GM18505 (cell line): ENCODE data around the gene SLC39A8.

Experiments
- ATAC-seq: cut with Tn5 transposase; IDR thresholded peaks from one replicate; pipeline ENCODE4 v1.9.1; 2021; ENCODE audit not compliant: unreplicated experiment
- POLR2A ChIP-seq: IDR thresholded peaks from 4 replicates; pipeline ENCODE4 v1.6.1; 2011; ENCODE audit warnings: borderline replicate concordance; ENCODE audit not compliant: insufficient read depth, insufficient read length; ENCODE audit errors: extremely low read depth

The SLC39A8 gene

DNA sequence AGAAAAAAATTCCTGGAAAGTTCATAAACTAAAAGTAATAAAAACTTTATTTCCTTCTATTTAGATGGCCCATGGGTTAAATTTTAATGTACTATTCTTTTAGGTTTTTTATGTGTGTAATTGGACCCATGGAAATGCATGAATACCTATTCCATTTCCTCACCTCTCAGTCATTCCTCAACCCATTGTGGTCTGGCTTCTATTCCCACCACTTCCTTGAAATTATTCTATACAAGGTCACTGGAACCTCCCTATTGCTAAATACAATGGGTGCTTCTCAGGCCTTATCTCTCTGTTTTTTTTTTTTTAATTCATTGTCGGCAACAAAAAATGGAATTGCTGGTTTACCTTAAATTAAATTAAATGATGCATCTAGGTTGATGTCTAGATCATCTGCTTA is 17.2 kb downstream of the SLC39A8 start:
- no peak for TF ChIP-seq POLR2A
- ATAC-seq, result no peak

DNA sequence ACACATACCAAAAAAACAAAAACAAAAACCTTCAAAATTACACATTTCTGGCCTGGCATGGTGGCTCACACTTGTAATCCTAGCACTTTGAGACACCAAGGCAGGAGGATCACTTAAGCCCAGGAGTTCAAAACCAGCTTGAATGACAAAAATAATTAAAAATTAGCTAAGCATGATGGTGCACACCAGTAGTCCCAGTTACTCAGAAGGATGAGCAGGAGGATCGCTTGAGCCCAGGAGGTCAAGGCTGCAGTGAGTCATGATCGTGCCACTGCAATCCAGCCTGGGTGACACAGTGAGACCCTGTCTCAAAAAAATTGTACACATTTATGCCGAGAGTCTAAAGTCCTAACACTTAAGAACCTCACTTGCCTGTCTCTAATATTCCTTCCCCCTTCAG is 18.3 kb downstream of the SLC39A8 start:
- TF ChIP-seq POLR2A, result no peak
- no peak for ATAC-seq

DNA sequence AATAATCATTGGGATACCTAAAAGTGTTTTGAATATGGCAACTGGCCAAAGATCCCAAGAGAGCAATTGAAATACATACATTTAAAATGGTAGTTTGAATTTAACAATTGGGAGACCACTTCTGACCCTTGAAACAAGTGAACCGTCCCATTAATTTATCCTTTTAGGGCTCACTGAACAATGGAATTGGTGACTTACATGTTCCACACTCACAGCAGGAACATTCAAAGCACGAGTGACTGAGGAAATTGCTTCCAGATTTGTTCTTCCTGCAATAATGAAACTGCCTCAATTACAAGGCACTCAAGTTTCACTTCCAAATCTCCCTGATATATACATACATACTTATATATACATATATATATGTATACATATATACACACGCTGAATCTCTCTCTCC is 20.6 kb downstream of the SLC39A8 start:
- ATAC-seq, result no peak
- no peak for TF ChIP-seq POLR2A

DNA sequence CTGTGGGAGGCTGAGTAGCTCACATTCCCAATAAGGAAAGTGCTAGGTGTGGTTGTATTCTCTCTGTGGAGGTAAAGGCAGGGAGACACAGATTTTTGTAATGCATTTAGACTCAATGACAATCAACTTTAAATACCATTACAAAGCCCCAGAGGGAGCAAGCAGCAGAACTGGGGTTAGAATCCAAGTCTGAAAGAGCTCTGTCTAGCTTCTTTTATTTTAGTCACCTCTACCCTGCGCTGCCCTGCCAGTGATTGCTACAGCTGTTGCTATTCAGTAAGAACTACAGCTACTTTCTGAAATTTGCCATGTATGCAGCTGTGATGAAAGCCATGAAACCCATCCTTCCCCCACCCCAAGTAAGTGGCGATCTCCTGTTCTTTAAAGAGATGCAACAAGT is 22.5 kb downstream of the SLC39A8 start:
- TF ChIP-seq POLR2A, result no peak
- no peak for ATAC-seq

DNA sequence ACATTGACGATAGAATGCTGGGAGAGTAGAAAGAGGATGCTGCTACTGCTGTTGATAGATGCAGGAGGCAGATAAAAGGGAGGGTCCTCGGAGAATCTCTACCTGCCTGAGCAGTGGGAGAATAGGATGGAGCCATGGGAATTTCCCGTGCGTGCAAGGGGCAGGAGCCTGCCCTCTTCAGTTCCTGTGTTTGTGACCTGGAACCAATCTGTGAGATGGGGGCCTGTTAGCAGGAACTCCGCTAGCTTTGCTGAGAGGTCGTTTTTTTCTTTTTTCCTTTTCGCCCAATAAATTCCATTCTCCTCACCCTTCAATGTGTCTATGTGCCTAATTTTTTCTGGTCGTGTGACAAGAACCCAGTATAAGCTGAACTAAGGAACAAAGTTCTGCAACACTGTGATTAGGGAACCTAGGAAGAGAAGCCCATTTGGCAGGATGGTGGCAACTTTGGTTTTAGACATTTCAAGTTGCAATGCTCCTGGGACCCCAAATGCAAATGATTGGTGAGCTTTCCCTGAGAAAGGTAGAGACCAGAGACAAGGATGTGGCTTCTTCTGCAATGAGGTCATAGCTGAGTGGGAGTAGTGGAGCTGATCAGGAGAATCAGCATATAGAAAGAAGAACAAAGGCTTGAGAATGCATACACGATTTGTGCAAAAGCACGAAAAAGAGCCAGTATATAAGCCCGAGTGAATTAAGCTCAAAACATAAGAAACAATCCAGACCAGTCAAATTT is 23.9 kb downstream of the SLC39A8 start:
- TF ChIP-seq POLR2A, result no peak
- peak; percentile 90 for ATAC-seq

DNA sequence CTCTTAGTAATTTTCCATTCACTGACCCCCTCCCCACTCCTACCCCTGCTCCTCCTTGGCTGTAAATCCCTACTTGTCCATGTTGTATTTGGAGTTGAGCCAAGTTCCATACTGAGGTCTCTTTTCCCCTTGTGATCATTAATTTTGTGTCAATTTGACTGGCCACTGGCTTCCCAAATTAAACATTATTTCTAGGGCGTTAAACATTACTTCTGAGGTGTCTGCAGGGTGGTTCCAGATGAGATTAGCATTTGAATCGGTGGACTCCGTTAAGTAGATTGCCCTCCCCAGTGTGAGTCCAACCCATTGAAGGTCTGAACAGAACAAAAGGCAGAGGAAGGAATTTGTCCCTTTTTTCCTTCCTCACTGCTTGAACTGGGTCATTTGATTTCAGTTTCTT is 25.7 kb downstream of the SLC39A8 start:
- no peak for TF ChIP-seq POLR2A
- no peak for ATAC-seq

DNA sequence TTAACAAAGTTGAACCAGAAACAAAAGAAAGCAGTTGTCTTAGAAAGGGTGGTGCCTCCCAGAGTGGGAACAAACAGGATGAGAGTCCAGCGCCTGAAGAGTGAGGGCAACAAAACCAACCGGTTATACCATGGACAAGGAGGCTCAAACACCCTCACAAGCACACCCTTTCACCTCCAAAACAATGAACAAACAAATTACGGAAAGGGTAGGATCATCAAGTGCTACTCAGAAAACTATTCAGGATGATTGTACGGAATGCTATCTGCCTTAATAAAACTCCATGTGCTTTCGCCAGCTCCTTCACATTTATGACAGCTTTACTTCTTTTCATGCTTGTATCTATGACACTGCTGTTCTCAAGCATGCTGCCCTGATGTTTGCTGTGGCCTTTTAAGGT is 26.8 kb downstream of the SLC39A8 start:
- TF ChIP-seq POLR2A, result no peak

DNA sequence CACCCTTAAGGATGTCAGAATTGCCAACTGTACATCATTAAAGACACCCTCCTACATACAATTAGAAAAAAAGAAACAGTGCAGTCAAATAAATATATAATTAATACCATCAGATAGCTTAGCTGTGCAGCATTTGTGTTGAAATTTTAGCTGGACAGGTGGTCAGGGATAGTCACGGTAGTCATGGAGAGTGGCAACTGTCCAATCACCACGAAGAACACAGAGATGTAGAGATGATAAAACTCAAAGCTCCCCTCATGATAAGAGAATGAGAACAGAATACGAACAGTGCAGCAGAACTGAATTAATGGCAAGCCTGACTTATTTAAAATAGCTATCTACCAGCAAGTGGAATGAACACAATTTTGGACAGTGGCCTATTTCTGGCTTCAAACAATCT is 27.2 kb downstream of the SLC39A8 start:
- no peak for TF ChIP-seq POLR2A
- ATAC-seq, result no peak

More for the DNA sequence above, 26.8 kb downstream of the SLC39A8 start:
- no peak for ATAC-seq

DNA sequence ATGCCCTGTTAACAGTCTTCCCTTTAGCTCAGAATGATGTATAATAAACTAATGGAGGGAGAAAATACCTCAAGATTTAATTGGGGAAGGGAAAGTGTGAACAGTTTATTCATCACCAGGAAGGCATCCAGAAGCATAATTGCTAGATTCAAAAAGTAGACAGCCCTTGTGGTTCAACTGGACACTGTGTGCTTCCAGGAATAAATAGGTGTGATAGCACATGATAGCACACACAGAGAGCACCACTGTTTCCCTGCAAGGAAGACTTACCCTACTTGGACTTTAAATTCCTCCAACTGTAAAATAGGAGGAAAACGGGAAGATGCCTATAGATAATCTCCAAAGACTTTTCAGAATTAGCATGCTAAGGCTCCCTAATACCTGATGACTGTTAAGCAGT is 27.8 kb downstream of the SLC39A8 start:
- no peak for ATAC-seq
- TF ChIP-seq POLR2A, result no peak

DNA sequence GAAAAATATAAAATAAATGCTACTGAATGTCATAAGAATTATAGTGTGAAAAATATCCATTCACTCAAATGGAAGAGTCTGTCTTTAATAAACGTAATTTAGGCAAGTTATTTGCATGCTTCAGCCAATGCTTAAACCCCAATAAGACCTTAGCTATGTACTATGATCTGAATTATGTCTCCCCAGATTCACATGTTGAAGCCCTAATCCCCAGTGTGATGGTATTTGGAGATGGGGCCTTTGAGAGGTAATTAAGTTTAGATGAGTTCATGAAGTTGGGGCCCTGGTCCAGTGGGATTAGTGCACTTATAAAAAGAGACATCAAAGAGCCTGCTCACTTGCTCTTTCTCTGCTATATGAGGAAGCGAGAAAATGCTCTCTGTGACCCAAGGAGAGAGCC is 28.7 kb downstream of the SLC39A8 start:
- no peak for TF ChIP-seq POLR2A
- no peak for ATAC-seq

DNA sequence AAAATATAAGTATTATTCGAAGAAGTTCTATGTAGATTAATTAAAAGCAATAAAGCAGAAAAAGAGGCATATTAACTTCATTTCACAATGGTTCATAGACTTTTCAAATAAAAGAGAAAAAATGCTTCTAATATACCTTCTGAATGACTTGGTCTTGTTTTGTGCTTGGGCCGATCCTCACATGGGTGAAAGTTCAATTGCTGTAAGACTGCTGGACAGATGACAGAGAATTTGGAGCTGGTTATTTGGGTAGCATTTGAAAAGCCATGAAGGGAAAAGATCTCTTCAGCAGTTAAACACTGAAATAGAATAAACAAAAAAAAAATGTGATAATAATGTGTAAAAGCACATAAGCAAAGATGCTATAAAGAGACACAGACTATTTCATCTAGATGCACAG is 29.8 kb downstream of the SLC39A8 start:
- no peak for TF ChIP-seq POLR2A
- no peak for ATAC-seq

DNA sequence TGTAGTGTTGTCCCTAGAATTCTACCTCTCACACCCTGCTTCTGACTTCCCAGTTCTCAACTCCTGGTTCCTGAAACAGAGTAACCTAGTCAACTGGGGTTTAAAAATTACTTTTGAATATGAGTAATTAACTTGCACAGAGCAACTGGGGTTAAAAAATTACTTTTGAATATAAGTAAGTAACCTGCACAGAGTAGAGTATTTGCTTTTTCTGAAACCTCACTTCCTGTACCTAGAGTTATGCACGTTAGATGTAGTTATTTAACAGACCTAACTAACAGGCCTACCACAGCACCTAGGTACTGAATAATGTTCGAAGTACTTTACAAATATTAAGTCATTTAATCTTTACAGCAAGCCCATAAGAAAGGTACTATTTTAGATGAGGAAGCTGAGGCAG is 32.9 kb downstream of the SLC39A8 start:
- no peak for TF ChIP-seq POLR2A
- ATAC-seq, result no peak

DNA sequence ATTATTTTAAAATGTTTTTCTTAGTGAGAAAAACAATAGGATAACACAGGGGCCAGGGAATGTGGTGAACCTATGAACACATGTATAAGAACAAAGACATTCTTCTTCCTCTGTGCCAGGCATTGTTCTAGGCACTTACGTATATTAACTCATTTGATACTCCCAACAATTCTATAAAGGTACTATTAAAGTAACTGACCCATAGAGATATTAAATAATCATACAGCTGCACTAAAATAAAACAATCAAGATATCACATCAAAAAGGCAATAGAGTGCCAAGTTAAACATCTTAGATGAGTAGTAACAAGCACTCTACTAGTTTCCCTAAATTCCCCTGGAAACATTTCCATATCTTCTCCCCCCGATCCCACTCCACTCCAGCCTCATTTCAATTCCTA is 33.4 kb downstream of the SLC39A8 start:
- TF ChIP-seq POLR2A, result no peak
- no peak for ATAC-seq

DNA sequence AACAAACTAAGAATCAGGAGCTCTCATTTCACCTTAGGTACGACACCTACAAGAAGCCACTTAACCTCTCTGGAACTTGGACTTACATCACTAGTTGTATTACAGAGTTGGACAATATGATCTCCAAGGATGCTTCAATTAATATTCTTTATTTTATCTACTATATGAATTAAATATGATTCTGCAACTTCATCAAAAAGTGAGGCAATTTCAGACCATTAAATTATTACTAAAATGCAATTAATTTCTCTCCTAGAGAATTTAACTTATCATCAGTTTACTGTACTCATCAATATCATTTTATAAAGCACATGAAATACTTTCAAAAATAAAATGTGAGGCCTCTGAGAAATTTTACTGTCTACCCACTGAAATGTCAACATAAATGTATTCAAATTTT is 33.9 kb downstream of the SLC39A8 start:
- no peak for ATAC-seq
- TF ChIP-seq POLR2A, result no peak
